IPS-11a (cell line): ENCODE results near the gene CEP170B.
"Not testable (repeated sequence)": the region's sequence is repeated elsewhere in the genome, so short reads cannot be mapped to it uniquely, and the experiment has no call there.

ENCODE experiments used
- H3K4me3 ChIP-seq: one replicate; pipeline ENCODE4 v1.5.1; 2013; ENCODE audit warnings: low read depth, low read length, control low read depth

The CEP170B gene

GRCh38 chr14:104941508-104942365, 76.7 kb downstream of the CEP170B start:
- no peak overlapping the region for H3K4me3 ChIP-seq

DNA sequence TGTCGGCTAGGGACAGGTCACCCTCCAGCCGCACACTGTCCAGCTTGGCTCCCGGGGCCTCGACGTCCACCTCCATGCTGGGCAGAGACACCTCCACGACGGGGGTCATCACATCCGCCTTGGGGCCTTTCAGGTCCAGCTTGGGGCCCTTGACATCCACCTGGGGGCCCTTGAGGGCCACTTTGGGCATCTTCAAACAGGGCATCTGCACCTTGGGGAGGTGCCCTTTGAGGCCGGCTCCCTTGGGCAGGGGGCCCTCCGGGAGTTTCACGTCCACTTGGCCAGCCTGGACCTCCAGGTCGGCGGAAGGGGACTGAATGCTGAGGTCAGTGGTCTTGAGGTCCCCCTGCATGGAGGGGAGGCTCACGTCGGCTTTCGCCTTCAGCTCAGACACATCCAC, 77.5 kb downstream of the CEP170B start:
- H3K4me3 ChIP-seq, result no peak overlapping the region

- not testable (repeated sequence) for H3K4me3 ChIP-seq
Observed at GRCh38 chr14:104943216-104944015, 78.3 kb downstream of the CEP170B start.

DNA sequence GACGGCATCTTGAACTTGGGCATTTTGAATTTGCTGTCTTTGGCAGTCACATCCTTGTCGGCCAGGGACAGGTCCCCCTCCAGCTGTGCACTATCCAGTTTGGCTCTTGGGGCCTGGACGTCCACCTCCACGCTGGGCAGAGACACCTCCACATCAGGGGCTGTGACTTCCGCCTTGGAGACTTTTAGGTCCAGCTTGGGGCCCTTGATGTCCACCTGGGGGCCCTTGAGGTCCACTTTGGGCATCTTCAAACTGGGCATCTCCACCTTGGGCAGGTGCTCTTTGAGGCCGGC, 78.9 kb downstream of the CEP170B start:
- not testable (repeated sequence) for H3K4me3 ChIP-seq

- not testable (repeated sequence) for H3K4me3 ChIP-seq
Observed at GRCh38 chr14:104944436-104945205, 79.6 kb downstream of the CEP170B start.

GRCh38 chr14:104945266-104945665, 80.2 kb downstream of the CEP170B start:
- not testable (repeated sequence) for H3K4me3 ChIP-seq
